ENCODE results near the gene PPP3CB.
"Not testable (repeated sequence)": the region's sequence is repeated elsewhere in the genome, so short reads cannot be mapped to it uniquely, and the experiment has no call there.

The PPP3CB gene

GRCh38 chr10:73413528-73414229, 82.1 kb downstream of the PPP3CB start, which contains the start of gene ANXA7:
TSS of gene ANXA7 (minus strand) at chr10:73414058. CDS start at chr10:73400856, 13,202 bp downstream.
- no peak for FAIRE-seq

- FAIRE-seq, result no peak
Measured at GRCh38 chr10:73413108-73413527, 82.7 kb downstream of the PPP3CB start.

GRCh38 chr10:73410897-73411296, 84.9 kb downstream of the PPP3CB start:
- FAIRE-seq, result no peak

DNA sequence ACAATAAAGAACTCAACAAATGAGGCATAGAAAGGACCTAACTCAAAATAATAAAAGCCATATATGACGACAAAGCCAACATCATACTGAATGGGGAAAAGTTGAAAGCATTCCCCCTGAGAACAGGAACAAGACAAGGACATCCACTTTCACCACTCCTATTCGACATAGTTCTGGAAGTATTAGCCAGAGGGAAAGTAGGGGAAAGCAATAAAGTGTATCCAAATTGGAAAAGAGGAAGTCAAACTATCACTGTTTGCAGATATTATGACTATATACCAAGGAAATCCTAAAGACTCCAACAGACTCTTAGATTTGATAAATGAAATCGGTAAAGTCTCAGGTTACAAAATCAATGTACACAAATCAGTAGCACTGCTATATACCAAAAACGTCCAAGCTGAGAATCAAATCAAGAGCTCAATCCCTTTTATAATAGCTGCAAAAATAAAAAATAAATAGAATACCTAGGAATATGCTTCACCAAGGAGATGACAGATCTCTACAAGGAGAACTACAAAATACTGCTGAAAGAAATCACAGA, 86.8 kb downstream of the PPP3CB start:
- no peak for FAIRE-seq

DNA sequence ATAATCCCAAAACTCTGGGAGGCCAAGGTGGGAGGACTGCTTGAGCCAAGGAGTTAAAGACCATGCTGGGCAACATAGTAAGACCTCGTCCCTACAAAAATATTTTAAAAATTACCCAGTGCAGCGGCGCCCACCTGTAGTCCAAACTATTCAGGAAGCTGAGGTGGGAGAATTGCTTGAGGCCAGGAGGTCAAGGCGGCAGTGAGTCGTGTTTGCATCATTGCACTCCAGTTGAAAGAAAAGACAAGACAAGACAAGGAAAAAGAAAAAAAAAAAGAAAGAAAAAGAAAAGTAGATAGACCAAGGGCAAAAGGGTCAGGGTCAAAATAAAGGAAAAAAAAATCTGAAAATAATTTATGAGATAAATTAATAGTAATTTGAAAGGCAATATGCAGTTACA, 87.8 kb downstream of the PPP3CB start:
- no peak for FAIRE-seq

GRCh38 chr10:73407495-73407894, 88.3 kb downstream of the PPP3CB start:
- no peak for FAIRE-seq

DNA sequence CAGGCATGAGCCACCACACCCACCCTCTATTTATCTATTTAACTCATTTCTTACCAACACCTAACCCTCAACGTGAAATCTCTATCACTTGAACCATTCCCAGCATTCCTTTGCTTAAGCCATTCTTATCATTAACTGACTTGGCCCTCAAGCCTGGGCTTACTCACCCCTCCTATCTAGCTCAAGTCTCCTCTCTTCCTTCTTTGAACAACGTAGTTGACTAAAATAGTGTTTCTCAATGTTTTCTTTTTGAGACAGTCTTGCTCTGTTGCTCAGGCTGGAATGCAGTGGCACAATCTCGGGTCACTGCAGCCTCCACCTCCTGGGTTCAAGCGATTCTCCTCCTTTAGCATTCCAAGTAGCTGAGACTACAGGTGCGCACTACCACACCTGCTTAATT, 89.0 kb downstream of the PPP3CB start:
- no peak for FAIRE-seq

- no peak for FAIRE-seq
Measured at GRCh38 chr10:73405556-73405955, 90.3 kb downstream of the PPP3CB start.

DNA sequence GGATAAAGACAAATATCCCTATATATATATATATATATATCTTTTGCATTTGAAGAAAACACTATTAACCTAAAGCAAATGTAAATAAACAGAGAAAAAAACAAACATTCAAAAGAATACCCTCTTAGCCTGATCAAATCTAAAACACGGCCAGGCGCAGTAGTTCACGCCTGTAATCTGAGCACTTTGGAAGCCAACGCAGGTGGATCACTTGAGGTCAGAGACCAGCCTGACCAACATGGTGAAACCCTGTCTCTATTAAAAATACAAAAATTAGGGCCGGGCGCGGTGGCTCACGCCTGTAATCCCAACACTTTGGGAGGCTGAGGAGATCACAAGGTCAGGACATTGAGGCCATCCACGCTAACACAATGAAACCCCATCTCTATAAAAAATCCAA, 91.1 kb downstream of the PPP3CB start:
- no peak for FAIRE-seq

GRCh38 chr10:73401636-73402035, 94.2 kb downstream of the PPP3CB start:
- FAIRE-seq, result no peak

DNA sequence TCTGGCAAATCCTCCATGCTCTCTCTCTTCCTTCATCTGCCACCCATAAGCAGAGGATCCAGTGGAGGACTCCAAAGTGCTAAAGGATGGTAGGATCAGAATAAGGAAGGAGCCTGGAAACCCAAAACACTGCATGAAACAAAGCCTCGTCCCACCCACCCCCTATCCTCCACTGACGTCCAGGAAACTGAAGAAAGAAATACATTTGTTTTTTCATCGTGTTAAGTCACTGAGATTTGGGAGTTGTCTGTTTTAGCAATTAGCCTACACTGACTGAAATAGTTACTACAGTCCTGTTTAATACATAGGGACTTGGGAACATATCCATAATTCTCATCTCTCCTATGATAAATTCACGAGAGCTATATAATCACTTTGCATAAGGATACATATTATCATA, 96.8 kb downstream of the PPP3CB start:
- no peak for FAIRE-seq

DNA sequence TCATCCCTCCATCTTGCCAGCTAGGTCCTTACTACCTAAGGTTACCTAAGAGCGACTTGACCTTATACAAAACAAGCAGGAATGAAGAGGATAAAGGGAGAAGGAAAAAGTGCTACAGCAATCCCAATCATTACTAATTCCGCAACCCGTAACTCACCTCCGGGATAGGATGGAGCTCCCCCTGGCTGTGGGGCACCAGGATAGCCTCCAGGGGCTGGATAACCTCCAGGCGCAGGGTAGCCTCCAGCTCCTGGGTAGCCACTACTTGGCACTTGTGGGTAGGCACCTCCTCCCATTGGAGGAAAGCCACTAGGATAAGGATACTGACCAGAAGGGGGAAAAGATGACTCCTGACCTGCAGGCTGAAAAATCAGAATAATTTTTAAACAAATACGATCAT, 97.8 kb downstream of the PPP3CB start:
- no peak for FAIRE-seq

DNA sequence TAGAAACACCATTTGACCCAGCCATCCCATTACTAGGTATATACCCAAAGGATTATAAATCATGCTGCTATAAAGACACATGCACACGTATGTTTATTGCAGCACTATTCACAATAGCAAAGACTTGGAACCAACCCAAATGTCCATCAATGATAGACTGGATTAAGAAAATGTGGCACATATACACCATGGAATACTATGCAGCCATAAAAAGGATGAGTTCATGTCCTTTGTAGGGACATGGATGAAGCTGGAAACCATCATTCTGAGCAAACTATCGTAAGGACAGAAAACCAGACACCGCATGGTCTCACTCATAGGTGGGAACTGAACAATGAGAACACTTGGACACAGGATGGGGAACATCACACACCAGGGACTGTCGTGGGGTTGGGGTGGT, 101.5 kb downstream of the PPP3CB start:
- FAIRE-seq, result not testable (repeated sequence)

GRCh38 chr10:73388228-73388627, 107.6 kb downstream of the PPP3CB start:
- FAIRE-seq, result no peak

GRCh38 chr10:73386583-73386982, 109.2 kb downstream of the PPP3CB start:
- no peak for FAIRE-seq

Measured in A204.1 (cell line).